GM20431 (cell line): ENCODE results near the gene BEND6.
"Not testable (repeated sequence)": the region's sequence is repeated elsewhere in the genome, so short reads cannot be mapped to it uniquely, and the experiment has no call there.

Experiments
- in situ Hi-C: fragments of 300-500 bp; cut with MseI, MboI; formaldehyde crosslinking; loops from one replicate; pipeline ENCODE4 v1.15.0; 2020; ENCODE audit warnings: low sequenced_read_pairs; ENCODE audit not compliant: unreplicated experiment

The BEND6 gene

DNA sequence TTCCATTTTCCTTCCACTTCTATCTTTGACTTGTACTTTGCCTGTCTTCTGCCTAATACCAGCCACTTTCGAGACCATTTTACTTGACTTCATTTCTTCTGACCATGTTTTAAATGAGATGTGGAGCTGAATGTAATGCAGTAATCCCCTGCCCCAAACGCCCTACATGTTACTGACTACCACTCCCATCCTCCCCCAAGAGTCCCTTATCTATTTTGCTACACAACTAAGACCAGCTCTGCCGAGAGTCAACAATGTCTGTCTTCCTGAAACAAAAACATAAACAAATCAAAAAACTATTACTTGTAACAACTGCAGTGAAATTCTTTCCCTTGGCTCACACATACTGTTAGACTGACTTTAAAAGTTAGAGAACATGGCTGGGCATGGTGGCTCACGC, 64.5 kb downstream of the BEND6 start:
- in situ Hi-C loops = loop anchor here (10.0 kb wide), 1 partner anchor 115 kb away; no protein-coding TSS in a partner anchor

DNA sequence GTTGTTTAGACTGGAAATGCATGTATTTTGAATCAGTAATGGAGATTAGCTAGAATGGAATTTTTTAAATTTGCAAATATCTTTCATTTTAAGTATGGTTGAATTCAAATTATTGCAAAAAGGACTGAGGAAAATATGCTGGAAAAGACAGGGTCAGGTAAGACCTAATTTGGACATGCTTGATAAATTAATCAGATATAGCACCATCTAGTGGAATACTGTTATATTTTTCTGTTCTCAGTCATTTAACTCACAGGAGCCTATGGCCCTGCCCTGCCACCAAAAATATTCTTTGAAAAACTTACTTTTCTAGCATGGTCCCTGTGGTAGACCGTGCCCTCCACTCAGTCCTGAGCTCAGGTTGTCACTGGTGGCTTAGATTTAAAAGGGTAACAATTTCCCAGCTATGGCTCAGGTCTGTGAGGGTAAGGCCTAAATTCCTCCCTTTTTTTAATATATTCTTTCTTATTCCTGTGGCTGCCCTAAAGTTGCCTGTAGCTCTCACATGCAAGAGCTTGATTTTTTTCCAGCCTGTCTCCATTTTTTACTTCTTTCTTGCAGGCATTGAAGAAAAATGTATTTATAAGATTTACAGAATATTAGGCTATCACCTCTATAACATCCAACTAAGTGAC, 66.3 kb downstream of the BEND6 start:
- in situ Hi-C loops = no loop called here

GRCh38 chr6:57024321-57024720, 69.4 kb downstream of the BEND6 start:
- in situ Hi-C loops = no loop called here

- in situ Hi-C loops = no loop called here
Measured at GRCh38 chr6:57024775-57025174, 69.9 kb downstream of the BEND6 start.

DNA sequence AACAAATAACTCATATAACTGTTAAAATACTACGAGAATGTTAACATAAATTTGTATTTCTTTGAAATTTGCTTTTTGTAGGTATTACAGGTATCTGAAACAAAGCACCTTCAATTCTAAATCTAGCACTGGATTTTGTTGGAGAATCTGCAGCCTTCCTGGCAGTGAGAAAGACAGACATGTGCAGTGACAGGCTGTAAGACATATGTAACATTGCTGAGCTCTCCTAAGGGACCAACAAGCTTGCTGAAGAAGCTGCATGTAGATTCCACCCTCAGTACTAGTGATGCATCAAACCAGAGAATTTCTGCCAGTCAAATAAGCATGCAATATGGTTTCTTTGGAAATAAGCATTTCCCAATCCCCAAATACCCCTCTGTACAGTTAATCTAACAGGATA, 71.1 kb downstream of the BEND6 start:
- in situ Hi-C loops = no loop called here

DNA sequence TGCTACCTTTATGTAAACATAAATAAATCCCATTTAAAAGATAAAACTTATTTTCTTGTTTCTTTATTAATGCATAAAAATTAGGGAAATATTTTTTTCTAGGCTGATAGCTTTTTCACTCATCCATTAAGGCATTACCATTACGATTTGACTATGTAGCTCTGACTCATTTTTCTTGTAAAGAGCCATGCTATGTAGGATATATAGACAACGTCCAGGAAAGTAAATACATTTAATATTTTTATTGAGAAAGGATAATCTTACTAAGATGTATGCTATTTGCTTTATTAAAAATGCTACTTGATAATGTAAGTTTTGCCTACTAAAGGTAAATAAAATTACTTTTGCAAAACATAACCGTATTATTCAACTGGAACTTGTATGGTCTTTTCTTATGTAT, 72.4 kb downstream of the BEND6 start:
- in situ Hi-C loops = no loop called here

DNA sequence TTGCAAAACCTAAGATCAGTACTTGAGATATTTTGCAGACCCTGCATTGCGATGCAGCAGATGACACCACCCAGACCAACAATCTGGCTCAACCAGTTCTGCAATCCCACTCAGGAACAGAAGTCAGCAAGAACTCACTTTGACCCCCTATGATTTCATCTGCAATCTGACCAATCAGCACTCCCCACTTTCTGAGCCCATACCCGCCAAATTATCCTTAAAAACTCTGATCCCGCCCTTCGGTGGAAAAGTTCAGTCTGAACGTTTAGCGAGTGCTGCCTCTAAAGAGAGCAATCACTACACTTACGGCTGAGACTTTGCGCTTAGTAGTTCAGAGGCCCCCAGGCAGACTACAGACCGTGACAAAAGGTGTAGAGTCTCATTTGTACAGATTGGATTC, 74.3 kb downstream of the BEND6 start:
- in situ Hi-C loops = no loop called here

DNA sequence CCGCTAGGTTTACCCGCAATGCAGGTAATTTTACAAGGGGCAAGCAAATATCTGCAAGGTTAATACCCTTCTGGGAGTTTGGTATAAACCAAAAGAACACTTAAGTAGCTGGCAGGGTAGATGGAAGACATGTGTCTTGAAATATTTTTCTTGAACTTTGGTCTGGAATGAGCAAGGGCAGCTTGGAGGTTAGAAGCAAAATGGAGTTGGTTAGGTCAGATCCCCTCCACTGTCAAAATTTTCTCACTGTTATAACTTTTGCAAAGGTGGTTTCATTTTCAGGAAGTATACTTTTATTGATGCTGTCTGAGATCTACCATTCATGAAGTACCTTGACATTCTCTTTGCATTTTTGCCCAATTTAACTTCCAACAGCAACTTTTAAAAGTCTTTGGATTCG, 78.3 kb downstream of the BEND6 start:
- in situ Hi-C loops = no loop called here

- in situ Hi-C loops = no loop called here
Measured at GRCh38 chr6:57035549-57035948, 80.6 kb downstream of the BEND6 start.

GRCh38 chr6:57038906-57039305, 84.0 kb downstream of the BEND6 start:
- in situ Hi-C loops = no loop called here

GRCh38 chr6:57040011-57040410, 85.1 kb downstream of the BEND6 start:
- in situ Hi-C loops = no loop called here

DNA sequence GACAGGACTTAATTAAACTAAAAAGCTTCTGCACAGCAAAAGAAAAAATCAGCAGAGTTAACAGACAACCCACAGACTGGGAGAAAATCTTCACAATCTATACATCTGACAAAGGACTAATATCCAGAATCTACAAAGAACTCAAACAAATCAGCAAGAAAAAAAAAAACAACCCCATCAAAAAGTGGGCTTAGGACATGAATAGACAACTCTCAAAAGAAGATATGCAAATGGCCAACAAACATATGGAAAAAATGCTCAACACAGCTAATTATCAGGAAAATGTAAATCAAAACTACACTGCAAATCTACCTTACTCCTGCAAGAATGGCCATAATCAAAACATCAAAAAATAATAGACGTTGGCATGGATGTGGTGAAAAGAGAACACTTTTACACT, 89.2 kb downstream of the BEND6 start:
- in situ Hi-C loops = not testable (repeated sequence)

GRCh38 chr6:57044568-57044967, 89.7 kb downstream of the BEND6 start:
- in situ Hi-C loops = no loop called here

- in situ Hi-C loops = not testable (repeated sequence)
Measured at GRCh38 chr6:57046332-57047256, 91.7 kb downstream of the BEND6 start, which contains the start of gene KIAA1586. Gene KIAA1586, plus strand, starts transcription at chr6:57046693. Its CDS starts 63 bp downstream, at chr6:57046756.

- in situ Hi-C loops = not testable (repeated sequence)
Measured at GRCh38 chr6:57047257-57047585, 92.3 kb downstream of the BEND6 start.

DNA sequence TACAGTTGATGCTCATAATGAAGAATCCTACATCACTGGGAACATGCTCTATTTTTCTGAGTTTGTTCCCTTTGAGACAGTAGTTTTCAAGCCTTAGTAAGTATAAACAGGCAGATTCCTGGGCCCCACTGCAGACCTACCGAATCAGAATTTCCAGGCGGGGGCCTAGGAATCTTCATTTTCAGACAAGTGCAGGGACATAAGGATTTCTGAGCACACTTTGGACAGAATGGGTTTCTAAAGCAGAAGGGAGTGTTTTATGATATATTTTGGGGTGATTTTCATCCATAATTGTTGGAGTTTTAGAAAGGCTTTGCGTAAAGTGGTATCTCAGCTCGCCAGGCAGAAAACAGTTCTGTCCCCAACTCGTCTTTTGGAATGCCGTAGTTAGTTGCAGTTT, 93.0 kb downstream of the BEND6 start:
- in situ Hi-C loops = not testable (repeated sequence)

- in situ Hi-C loops = no loop called here
Measured at GRCh38 chr6:57048577-57048976, 93.7 kb downstream of the BEND6 start.

GRCh38 chr6:57063847-57064246, 108.9 kb downstream of the BEND6 start:
- in situ Hi-C loops = no loop called here

GRCh38 chr6:57064809-57065208, 109.9 kb downstream of the BEND6 start:
- in situ Hi-C loops = no loop called here

DNA sequence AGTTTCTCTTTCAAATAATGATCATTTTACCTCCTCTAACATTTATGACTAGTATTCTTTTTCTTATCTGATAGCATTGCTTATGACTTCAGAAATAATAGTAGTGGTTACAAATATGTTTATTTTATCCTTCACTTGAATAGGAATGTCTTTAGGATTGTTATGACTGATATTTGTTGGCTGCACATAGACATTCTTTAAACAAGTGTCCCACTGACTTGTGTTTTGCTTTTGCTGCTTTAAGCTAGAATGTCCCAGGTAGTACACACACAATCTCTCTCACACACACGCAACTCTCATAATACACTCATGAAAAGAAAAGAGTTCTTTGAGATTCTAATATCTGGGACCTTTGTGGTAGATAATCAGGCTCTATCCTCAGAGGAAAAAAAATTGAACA, 113.2 kb downstream of the BEND6 start:
- in situ Hi-C loops = no loop called here

- in situ Hi-C loops = no loop called here
Measured at GRCh38 chr6:57069228-57069627, 114.3 kb downstream of the BEND6 start.
